B cell (primary cell): ENCODE data around the gene UBQLNL. TPM values are rescaled to one million over a fixed set of nuclear protein-coding genes. Genes with fewer than 3 reads are reported as not detected.

ENCODE experiments used
- ATAC-seq: fragments of 200-7000 bp; cut with Tn5 transposase; one replicate; pipeline ENCODE4 v1.10.0; 2021; ENCODE audit warnings: low read depth, mild to moderate bottlenecking, moderate number of reproducible peaks, moderate library complexity
- CTCF ChIA-PET: fragments of 350-600 bp; sonication (Branson Sonifier 250); formaldehyde crosslinking; loops from one replicate; lab custom pipeline; 2021; ENCODE audit warnings: antibody characterized with exemption, inconsistent platforms; lab: Charles Lee
- POLR2A ChIA-PET: fragments of 350-600 bp; sonication (Branson Sonifier 250); formaldehyde crosslinking; loops from one replicate; lab custom pipeline; 2021; ENCODE audit warnings: antibody characterized with exemption; lab: Charles Lee
- DNase-seq: peaks from one replicate; pipeline ENCODE4 v3.0.0; 2013
- H2AFZ ChIP-seq: 2 replicates; pipeline ENCODE4 v1.6.1; 2012; ENCODE audit warnings: mild to moderate bottlenecking, low read depth, low read length; ENCODE audit not compliant: insufficient read depth, poor library complexity, severe bottlenecking
- H3K27ac ChIP-seq, 2 donors: 1 replicate in 1 of 2; 2 replicates in 1 of 2; pipeline ENCODE4 v1.5.1; 2012 to 2013; ENCODE audit warnings: low read length in 2 of 2, mild to moderate bottlenecking in 2 of 2, moderate library complexity in 1 of 2
- H3K27me3 ChIP-seq, 4 experiments: fragments of 200-600 bp in 1 of 4; sonication (generic) in 1 of 4; replicated peaks in 1 of 4; 1 replicate in 2 of 4; 2 replicates in 2 of 4; pipeline versions ENCODE4 v1.6.1 to v1.7.0; 2013 to 2016; ENCODE audit warnings: low read length in 3 of 4, mild to moderate bottlenecking in 2 of 4, mixed read lengths in 1 of 4, moderate library complexity in 1 of 4; ENCODE audit not compliant: insufficient read depth in 4 of 4, control insufficient read depth in 3 of 4; ENCODE audit errors: control extremely low read depth in 1 of 4
- H3K36me3 ChIP-seq, 2 experiments: replicated peaks in 1 of 2; 1 replicate in 1 of 2; 2 replicates in 1 of 2; pipeline versions ENCODE4 v1.6.1 to v1.7.1; 2013; ENCODE audit warnings: low read length in 1 of 2; ENCODE audit not compliant: insufficient read depth in 2 of 2, control insufficient read depth in 1 of 2; ENCODE audit errors: control extremely low read depth in 1 of 2, extremely low read depth in 1 of 2
- H3K4me1 ChIP-seq, 2 donors: fragments of 200-600 bp in 1 of 2; sonication (generic) in 1 of 2; 1 replicate in 1 of 2; 2 replicates in 1 of 2; pipeline versions ENCODE4 v1.5.1 to v1.6.1; 2013 to 2017; ENCODE audit warnings: low read length in 2 of 2; ENCODE audit not compliant: control insufficient read depth in 2 of 2, insufficient read depth in 2 of 2
- H3K4me2 ChIP-seq: replicated peaks from 2 replicates; pipeline ENCODE3; 2012; ENCODE audit warnings: mild to moderate bottlenecking, low read depth, low read length; ENCODE audit not compliant: poor library complexity, severe bottlenecking
- H3K4me3 ChIP-seq, 5 experiments: fragments of 200-600 bp in 1 of 5; sonication (generic) in 1 of 5; 1 replicate in 3 of 5; 2 replicates in 2 of 5; pipeline versions ENCODE4 v1.5.1 to v1.7.0; 2011 to 2016; ENCODE audit warnings: low read length in 4 of 5, mild to moderate bottlenecking in 4 of 5, low read depth in 2 of 5, control low read depth in 1 of 5, moderate library complexity in 1 of 5; ENCODE audit not compliant: insufficient read depth in 1 of 5; ENCODE audit errors: control extremely low read depth in 1 of 5, extremely low read depth in 1 of 5
- H3K79me2 ChIP-seq: fragments of 200-600 bp; sonication (generic); one replicate; pipeline ENCODE4 v1.6.0; 2016; ENCODE audit warnings: low read length; ENCODE audit not compliant: control insufficient read depth, insufficient read depth
- H3K9ac ChIP-seq: fragments of 200-600 bp; sonication (generic); 2 replicates; pipeline ENCODE4 v1.6.1; 2017; ENCODE audit warnings: mild to moderate bottlenecking, low read length, moderate library complexity
- H3K9me3 ChIP-seq, 3 donors: one replicate each; pipeline versions ENCODE4 v1.6.1 to v1.7.1; 2013; ENCODE audit warnings: low read length in 2 of 3; ENCODE audit not compliant: control insufficient read depth in 2 of 3, insufficient read depth in 1 of 3; ENCODE audit errors: control extremely low read depth in 1 of 3
- H4K20me1 ChIP-seq: 2 replicates; pipeline ENCODE4 v1.6.0; 2012; ENCODE audit warnings: mild to moderate bottlenecking, low read length; ENCODE audit not compliant: insufficient read depth, control insufficient read depth, poor library complexity, severe bottlenecking
- H3K27ac Mint-ChIP-seq: one replicate; pipeline ENCODE4 v1.8.0; 2021; ENCODE audit warnings: mixed read lengths
- H3K27me3 Mint-ChIP-seq: one replicate; pipeline ENCODE4 v1.8.0; 2021; ENCODE audit warnings: mixed read lengths
- H3K4me1 Mint-ChIP-seq: one replicate; pipeline ENCODE4 v1.8.0; 2021; ENCODE audit warnings: mixed read lengths
- H3K4me3 Mint-ChIP-seq: one replicate; pipeline ENCODE4 v1.8.0; 2021; ENCODE audit warnings: mixed read lengths
- H3K9me3 Mint-ChIP-seq: one replicate; pipeline ENCODE4 v1.8.0; 2022; ENCODE audit warnings: mixed read lengths; ENCODE audit not compliant: insufficient read depth
- CTCF ChIP-seq: fragments of 200-600 bp; IDR thresholded peaks from one replicate; pipeline ENCODE4 v1.8.0; 2022; ENCODE audit warnings: antibody characterized with exemption, mild to moderate bottlenecking
- EZH2 ChIP-seq: IDR thresholded peaks from 2 replicates; pipeline ENCODE4 v1.6.1; 2012; ENCODE audit warnings: borderline replicate concordance, low read depth, mild to moderate bottlenecking, moderate library complexity, low read length; ENCODE audit not compliant: insufficient read depth, poor library complexity, severe bottlenecking
- WGBS: methylation state at CpG from one replicate; pipeline ENCODE4 v1.1.5; 2013; ENCODE audit warnings: missing lambda C conversion rate; ENCODE audit not compliant: insufficient coverage; 5-methylcytosine and 5-hydroxymethylcytosine counted together
- intact Hi-C: fragments of 100-400 bp; cut with micrococcal nuclease; formaldehyde crosslinking; loops from one replicate; pipeline ENCODE4 v1.10.0; 2022
- polyA minus RNA-seq: library from RNA; depleted of rRNA, polyadenylated mRNA; stranded (reverse); fragments of >200 nt; gene quantifications from 2 replicates; pipeline ENCODE4 v1.2.3, GENCODE V29; 2012
- polyA plus RNA-seq: library from polyadenylated mRNA; depleted of rRNA; stranded (reverse); fragments of >200 nt; gene quantifications from 2 replicates; pipeline ENCODE4 v1.2.3, GENCODE V29; 2012
- total RNA-seq, 2 donors: library from RNA; stranded (reverse); fragments of 120-200 nt in 1 of 2; gene quantifications; 1 replicate in 1 of 2; 2 replicates in 1 of 2; pipeline versions ENCODE4 v1.2.3 to v1.2.4, GENCODE V29; 2013 to 2022

Gene UBQLNL, protein sequence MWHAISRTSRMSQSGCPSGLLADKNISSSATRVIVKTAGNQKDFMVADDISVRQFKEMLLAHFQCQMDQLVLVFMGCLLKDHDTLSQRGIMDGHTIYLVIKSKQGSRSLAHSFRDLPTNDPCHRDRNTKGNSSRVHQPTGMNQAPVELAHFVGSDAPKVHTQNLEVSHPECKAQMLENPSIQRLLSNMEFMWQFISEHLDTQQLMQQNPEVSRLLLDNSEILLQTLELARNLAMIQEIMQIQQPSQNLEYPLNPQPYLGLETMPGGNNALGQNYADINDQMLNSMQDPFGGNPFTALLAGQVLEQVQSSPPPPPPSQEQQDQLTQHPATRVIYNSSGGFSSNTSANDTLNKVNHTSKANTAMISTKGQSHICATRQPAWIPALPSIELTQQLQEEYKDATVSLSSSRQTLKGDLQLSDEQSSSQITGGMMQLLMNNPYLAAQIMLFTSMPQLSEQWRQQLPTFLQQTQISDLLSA
- 1.3 and 1.4 TPM in 2 replicates for total RNA-seq
- total RNA-seq (2013), result 0.65 TPM
- polyA plus RNA-seq, result 1.8 and 1.9 TPM in 2 replicates
- polyA minus RNA-seq, result 1.00 and 1.1 TPM in 2 replicates

DNA sequence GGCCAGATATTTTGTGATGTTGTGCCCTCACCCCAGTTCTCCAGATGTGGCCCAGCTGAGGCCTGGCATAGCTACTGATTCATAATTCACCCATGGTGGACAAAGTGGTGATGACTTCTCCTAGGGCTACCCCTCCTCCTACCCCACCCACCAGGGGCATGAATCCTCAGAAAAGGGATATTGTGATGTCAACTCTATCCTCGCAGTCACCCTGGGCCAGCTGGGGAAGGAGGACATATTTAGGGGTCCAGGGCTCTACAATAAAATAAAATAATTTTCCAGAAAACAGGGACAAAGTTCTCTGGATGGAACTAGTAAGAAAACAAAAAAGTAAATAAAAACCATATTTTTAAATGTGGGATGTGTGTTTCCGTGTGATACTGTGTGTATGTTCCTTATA lies at the start of gene UBQLNL:
TSS of gene UBQLNL (minus strand) at position 101 of the 400 bp plus-strand sequence. CDS start 258 bp downstream, outside the sequence.
- Histone ChIP-seq H3K4me1 (no peaks in the 10 kb centered on the region), H3K4me3 (no peak within 1 kb of the TSS), H3K27me3 (no peaks in the 10 kb centered on the region), H4K20me1 (no peaks in the 10 kb centered on the region), H2AFZ (no peak within 1 kb of the TSS), H3K4me2 (no peak within 1 kb of the TSS), H3K27ac (no peak within 1 kb of the TSS), H3K79me2 (no peaks in the 10 kb centered on the region), H3K9ac (no peak within 1 kb of the TSS), H3K36me3 (no peaks in the 10 kb centered on the region), H3K9me3 (no peaks in the 10 kb centered on the region)
- no CpG with 5 or more reads among the region's 2 CpGs for WGBS
- no peak for TF ChIP-seq CTCF
- no peak for TF ChIP-seq EZH2
- CTCF ChIA-PET, result no interaction called here
- POLR2A ChIA-PET, result no interaction called here
- H3K4me3 Mint-ChIP-seq, result no peak within 1 kb of the TSS
- intact Hi-C loops, result no loop called here
- no peaks in the 10 kb centered on the region for H3K9me3 Mint-ChIP-seq
- H3K4me1 Mint-ChIP-seq, result no peaks in the 10 kb centered on the region
- no peak within 1 kb of the TSS for H3K27ac Mint-ChIP-seq
- no peak for DNase-seq
- no peak for ATAC-seq
- H3K27me3 Mint-ChIP-seq, result no peaks in the 10 kb centered on the region
